Measurements from ENCODE around the gene SBK3. TPM values are rescaled to one million over a fixed set of nuclear protein-coding genes. Genes with fewer than 3 reads are reported as not detected.
"Not testable (repeated sequence)": the region's sequence is repeated elsewhere in the genome, so short reads cannot be mapped to it uniquely, and the experiment has no call there.

SBK3 gene
- total RNA-seq, 1 donor from 2014 or later = not detected

- H3K4me1 Mint-ChIP-seq (ENCODE audit: low read depth); H3K27me3 Mint-ChIP-seq (ENCODE audit: insufficient read depth); intact Hi-C loops (cut with micrococcal nuclease); H3K36me3 Mint-ChIP-seq (ENCODE audit: low read depth); H3K4me3 Mint-ChIP-seq; H3K27ac Mint-ChIP-seq; H3K9me3 Mint-ChIP-seq; DNase-seq (ENCODE audit: low spot score): not testable (repeated sequence)
Measured at GRCh38 chr19:55534280-55534679, 11.1 kb downstream of the SBK3 start.

- H3K9me3 Mint-ChIP-seq = no peaks in the 10 kb centered on the region
- DNase-seq (ENCODE audit: low spot score) = no peak
- H3K4me1 Mint-ChIP-seq (ENCODE audit: low read depth) = no peaks in the 10 kb centered on the region
- intact Hi-C loops (cut with micrococcal nuclease) = no loop called here
- H3K27me3 Mint-ChIP-seq (ENCODE audit: insufficient read depth) = no peaks in the 10 kb centered on the region
- H3K27ac Mint-ChIP-seq = no peak overlapping the region
- H3K4me3 Mint-ChIP-seq = no peak overlapping the region
- H3K36me3 Mint-ChIP-seq (ENCODE audit: low read depth) = no peaks in the 10 kb centered on the region
Measured at GRCh38 chr19:55530996-55531395, 14.3 kb downstream of the SBK3 start.

DNA sequence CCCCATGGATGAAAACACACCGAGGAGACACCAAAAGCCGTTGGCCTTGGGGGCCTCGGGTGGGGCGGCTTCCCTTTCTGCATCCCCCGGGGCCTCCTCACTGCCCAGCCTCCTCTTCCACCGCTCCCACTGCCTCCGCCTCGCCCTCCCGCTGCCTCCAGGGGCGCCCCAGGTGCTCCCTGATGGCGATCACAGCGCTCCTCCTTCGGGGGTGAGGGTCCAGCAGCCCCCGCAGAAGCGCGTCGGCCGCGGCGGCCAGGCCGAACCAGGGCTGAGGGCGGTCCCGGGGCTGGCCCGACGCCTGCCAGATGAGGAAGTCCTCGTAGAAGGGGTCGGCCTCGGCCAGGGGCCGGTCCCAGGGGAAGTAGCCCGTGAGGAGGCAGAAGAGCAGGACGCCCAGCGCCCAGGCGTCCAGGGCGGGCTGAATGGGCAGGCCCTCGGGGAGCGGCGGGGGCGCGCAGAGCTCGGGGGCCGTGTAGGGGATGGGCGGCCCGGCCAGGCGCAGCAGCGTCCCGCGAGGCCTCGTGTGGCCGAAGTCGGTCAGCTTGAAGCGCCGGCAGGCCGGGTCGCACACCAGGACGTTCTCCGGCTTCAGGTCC, 15.6 kb downstream of the SBK3 start:
- no peak overlapping the region for H3K27ac Mint-ChIP-seq
- no peaks in the 10 kb centered on the region for H3K36me3 Mint-ChIP-seq (ENCODE audit: low read depth)
- no peak for DNase-seq (ENCODE audit: low spot score)
- H3K4me3 Mint-ChIP-seq = no peak overlapping the region
- no peaks in the 10 kb centered on the region for H3K9me3 Mint-ChIP-seq
- peaks cover 2% of the 10 kb centered on the region for H3K27me3 Mint-ChIP-seq (ENCODE audit: insufficient read depth)
- intact Hi-C loops (cut with micrococcal nuclease) = no loop called here
- H3K4me1 Mint-ChIP-seq (ENCODE audit: low read depth) = no peaks in the 10 kb centered on the region

DNA sequence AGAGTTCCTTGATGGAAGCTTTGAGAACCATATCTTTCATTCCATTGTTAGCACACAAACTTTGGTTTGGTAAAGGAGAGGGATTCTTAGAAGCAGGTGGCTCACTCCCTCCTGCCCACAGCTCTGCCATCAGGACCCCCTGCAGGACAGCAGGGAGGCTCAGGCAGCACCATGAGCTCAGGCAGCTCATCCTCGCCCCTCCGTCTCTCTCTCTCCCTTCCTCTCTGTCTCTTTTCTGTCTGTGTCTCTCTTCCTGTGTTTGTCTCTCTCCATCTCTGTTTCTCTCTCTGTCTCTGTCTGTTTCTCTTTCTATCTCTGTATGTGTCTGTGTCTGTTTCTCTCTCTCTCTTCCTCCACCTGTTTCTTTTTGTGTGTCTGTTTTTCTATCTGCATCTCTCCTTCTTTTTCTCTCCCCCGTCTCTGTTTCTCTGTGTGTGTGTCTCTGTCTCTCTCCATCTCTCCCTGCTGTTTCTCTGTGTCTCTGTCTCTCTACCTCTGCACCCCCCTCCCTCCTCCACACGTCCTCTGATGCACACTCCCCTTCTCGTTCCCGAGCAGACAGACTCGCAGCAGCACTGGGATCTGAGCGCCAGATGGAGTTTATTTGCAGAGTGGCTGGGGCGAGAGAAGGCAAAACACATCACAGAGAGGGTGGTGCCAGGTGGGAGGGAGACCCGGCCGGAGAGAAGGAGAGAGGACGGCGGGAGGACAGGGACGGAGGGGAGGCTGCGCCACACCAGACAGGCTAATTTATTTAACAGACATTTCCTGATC, 17.1 kb downstream of the SBK3 start:
- Mint-ChIP-seq H3K36me3 (ENCODE audit: low read depth) (no peaks in the 10 kb centered on the region), H3K4me3 (no peak overlapping the region), H3K4me1 (ENCODE audit: low read depth) (no peaks in the 10 kb centered on the region), H3K9me3 (no peaks in the 10 kb centered on the region), H3K27ac (no peak overlapping the region), H3K27me3 (ENCODE audit: insufficient read depth) (peaks cover 2% of the 10 kb centered on the region)
- intact Hi-C loops (cut with micrococcal nuclease) = no loop called here
- DNase-seq (ENCODE audit: low spot score) = no peak

DNA sequence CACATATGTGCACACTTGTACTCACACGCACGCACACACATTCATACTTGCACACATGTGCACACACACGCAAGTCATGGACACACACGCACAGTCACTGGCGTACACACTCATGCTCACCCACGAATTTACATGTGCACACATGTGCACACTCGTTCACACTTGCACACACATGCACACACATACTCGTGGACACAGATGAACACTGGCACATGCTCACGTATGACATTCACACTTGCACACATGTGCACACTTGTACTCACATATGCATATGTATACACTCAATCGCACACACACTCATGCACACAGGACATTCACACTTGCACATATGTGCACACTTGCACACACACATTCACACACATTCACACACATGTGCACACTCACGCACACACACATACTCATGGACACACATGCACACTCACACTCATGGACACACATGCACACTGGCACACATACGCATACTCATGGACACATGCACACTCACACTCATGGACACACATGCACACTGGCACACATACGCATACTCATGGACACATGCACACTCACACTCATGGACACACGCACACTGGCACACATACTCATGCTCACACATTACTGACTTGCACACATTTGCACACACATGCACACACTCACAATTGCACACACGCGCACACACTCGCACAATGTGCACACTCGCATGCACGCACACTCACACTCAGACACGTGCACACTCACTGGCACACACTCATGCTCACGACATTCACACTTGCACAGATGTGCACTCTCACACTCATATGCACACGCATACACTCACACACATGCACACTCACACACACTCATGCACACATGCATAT, 17.9 kb downstream of the SBK3 start:
- no peak for DNase-seq (ENCODE audit: low spot score)
- Mint-ChIP-seq H3K27me3 (ENCODE audit: insufficient read depth) (peaks cover 2% of the 10 kb centered on the region), H3K36me3 (ENCODE audit: low read depth) (no peaks in the 10 kb centered on the region), H3K9me3 (no peaks in the 10 kb centered on the region), H3K27ac (no peak overlapping the region), H3K4me1 (ENCODE audit: low read depth) (no peaks in the 10 kb centered on the region), H3K4me3 (no peak overlapping the region)
- intact Hi-C loops (cut with micrococcal nuclease) = no loop called here

DNA sequence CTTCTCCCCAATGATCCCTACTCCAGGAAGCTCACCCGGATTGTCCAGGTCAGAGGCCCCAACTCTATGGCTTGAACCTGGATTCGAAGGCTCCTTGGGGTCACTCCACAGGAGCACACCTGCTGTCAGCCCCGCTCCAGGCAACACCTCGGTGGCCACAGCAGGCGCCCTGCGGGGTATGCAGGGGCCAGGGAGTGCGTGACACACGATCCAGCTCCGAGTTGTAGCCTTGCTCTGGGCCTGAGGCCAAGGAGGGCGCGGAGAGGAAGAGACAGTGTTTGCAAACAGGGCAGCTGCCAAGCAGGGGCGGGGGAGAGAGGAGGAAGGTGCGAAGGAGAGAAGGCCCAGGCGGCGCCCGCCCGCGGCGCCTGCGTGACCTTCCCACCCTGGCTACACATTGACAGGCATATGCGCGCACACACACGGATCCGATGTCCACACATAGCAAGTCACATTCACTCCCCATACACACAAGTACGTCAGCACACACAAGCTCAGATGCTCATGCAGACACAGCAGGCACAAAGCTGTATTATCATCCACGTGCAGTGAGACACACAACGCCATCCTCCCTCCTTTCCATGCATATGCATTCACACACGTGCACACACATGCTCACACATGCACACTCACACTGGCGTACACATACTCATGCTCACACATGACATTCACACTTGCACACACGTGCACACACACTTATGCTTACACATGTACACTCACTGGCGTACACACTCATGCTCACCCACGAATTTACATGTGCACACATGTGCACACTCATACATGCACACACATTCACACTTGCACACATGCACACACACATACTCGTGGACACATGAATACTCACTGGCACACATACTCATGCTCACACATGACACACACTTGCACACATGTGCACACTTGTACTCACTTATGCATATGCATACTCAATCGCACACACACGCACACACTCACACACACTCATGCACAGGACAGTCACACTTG, 18.8 kb downstream of the SBK3 start:
- Mint-ChIP-seq H3K9me3 (no peaks in the 10 kb centered on the region), H3K27me3 (ENCODE audit: insufficient read depth) (peaks cover 2% of the 10 kb centered on the region), H3K4me3 (no peak overlapping the region), H3K36me3 (ENCODE audit: low read depth) (no peaks in the 10 kb centered on the region), H3K27ac (no peak overlapping the region), H3K4me1 (ENCODE audit: low read depth) (no peaks in the 10 kb centered on the region)
- DNase-seq (ENCODE audit: low spot score) = no peak
- intact Hi-C loops (cut with micrococcal nuclease) = no loop called here

- Mint-ChIP-seq H3K9me3 (no peaks in the 10 kb centered on the region), H3K27ac (no peak overlapping the region), H3K4me3 (no peak overlapping the region), H3K36me3 (ENCODE audit: low read depth) (no peaks in the 10 kb centered on the region), H3K27me3 (ENCODE audit: insufficient read depth) (peaks cover 2% of the 10 kb centered on the region), H3K4me1 (ENCODE audit: low read depth) (no peaks in the 10 kb centered on the region)
- intact Hi-C loops (cut with micrococcal nuclease) = no loop called here
- no peak for DNase-seq (ENCODE audit: low spot score)
Measured at GRCh38 chr19:55525289-55526101, 19.8 kb downstream of the SBK3 start.

- intact Hi-C loops (cut with micrococcal nuclease) = no loop called here
- no peak for DNase-seq (ENCODE audit: low spot score)
- H3K36me3 Mint-ChIP-seq (ENCODE audit: low read depth) = no peaks in the 10 kb centered on the region
- H3K27ac Mint-ChIP-seq = no peak overlapping the region
- H3K4me3 Mint-ChIP-seq = no peak overlapping the region
- peaks cover 2% of the 10 kb centered on the region for H3K27me3 Mint-ChIP-seq (ENCODE audit: insufficient read depth)
- no peaks in the 10 kb centered on the region for H3K4me1 Mint-ChIP-seq (ENCODE audit: low read depth)
- H3K9me3 Mint-ChIP-seq = no peaks in the 10 kb centered on the region
Measured at GRCh38 chr19:55520691-55521292, 24.6 kb downstream of the SBK3 start.

GRCh38 chr19:55519451-55520311, 25.7 kb downstream of the SBK3 start:
- H3K36me3 Mint-ChIP-seq (ENCODE audit: low read depth) = no peaks in the 10 kb centered on the region
- no peak overlapping the region for H3K27ac Mint-ChIP-seq
- no peaks in the 10 kb centered on the region for H3K27me3 Mint-ChIP-seq (ENCODE audit: insufficient read depth)
- intact Hi-C loops (cut with micrococcal nuclease) = no loop called here
- no peak overlapping the region for H3K4me3 Mint-ChIP-seq
- no peak for DNase-seq (ENCODE audit: low spot score)
- H3K4me1 Mint-ChIP-seq (ENCODE audit: low read depth) = no peaks in the 10 kb centered on the region
- H3K9me3 Mint-ChIP-seq = no peaks in the 10 kb centered on the region

- Mint-ChIP-seq H3K9me3 (no peaks in the 10 kb centered on the region), H3K36me3 (ENCODE audit: low read depth) (no peaks in the 10 kb centered on the region), H3K27ac (peak overlapping the region; percentile 68), H3K4me3 (peak overlapping the region; percentile 66), H3K4me1 (ENCODE audit: low read depth) (no peaks in the 10 kb centered on the region), H3K27me3 (ENCODE audit: insufficient read depth) (peaks cover 2% of the 10 kb centered on the region)
- DNase-seq (ENCODE audit: low spot score) = peak; percentile 88
- intact Hi-C loops (cut with micrococcal nuclease) = loop anchor here (1.0 to 2.0 kb wide), 5 partner anchors 56 to 115 kb away; partner anchors contain the start of genes ISOC2 and ZNF784
Measured at GRCh38 chr19:55516878-55517620, 28.3 kb downstream of the SBK3 start.
